H1 (cell line): Measurements from ENCODE around the gene ADGRG7. TPM values are rescaled to one million over a fixed set of nuclear protein-coding genes. Genes with fewer than 3 reads are reported as not detected.
A peak's percentile ranks its signal among the peaks of the same experiment; 100 is the strongest.

Source experiments
- CTCF ChIA-PET: fragments of 300-600 bp; sonication (Branson Sonifier 250); formaldehyde crosslinking; loops from one replicate; lab custom pipeline; 2021; ENCODE audit not compliant: partially characterized antibody; lab: Charles Lee
- POLR2A ChIA-PET: fragments of 300-600 bp; sonication (Branson Sonifier 250); formaldehyde crosslinking; loops from one replicate; lab custom pipeline; 2021; ENCODE audit warnings: inconsistent platforms; ENCODE audit not compliant: partially characterized antibody; lab: Charles Lee
- DNase-seq, 2 experiments: peaks; one replicate each; pipeline versions ENCODE4 v3.0.0 to v3.0.0-alpha.2; 2010 to 2022; ENCODE audit warnings: low spot score in 2 of 2, low read depth in 1 of 2, mixed read lengths in 1 of 2
- FAIRE-seq: peaks from 2 replicates; lab custom pipeline; 2011; peaks lifted over from hg19 to GRCh38; lab: Jason Lieb, UNC
- H2AFZ ChIP-seq: 2 replicates; pipeline ENCODE4 v1.8.1; 2012; ENCODE audit warnings: low read length, inconsistent platforms
- H2AK5ac ChIP-seq: 2 replicates; pipeline ENCODE4 v1.6.1; 2013; ENCODE audit warnings: low read depth, low read length
- H2BK120ac ChIP-seq: replicated peaks from 2 replicates; pipeline ENCODE3; 2013; ENCODE audit warnings: low read depth, low read length, inconsistent platforms
- H2BK12ac ChIP-seq: 2 replicates; pipeline ENCODE4 v1.6.1; 2013; ENCODE audit warnings: low read depth, low read length
- H2BK15ac ChIP-seq: 2 replicates; pipeline ENCODE4 v1.6.1; 2013; ENCODE audit warnings: low read length
- H2BK20ac ChIP-seq: 2 replicates; pipeline ENCODE4 v1.6.1; 2013; ENCODE audit warnings: low read length
- H2BK5ac ChIP-seq: 2 replicates; pipeline ENCODE4 v1.6.1; 2013; ENCODE audit warnings: low read depth, low read length
- H3K14ac ChIP-seq: 2 replicates; pipeline ENCODE4 v1.6.1; 2013; ENCODE audit warnings: inconsistent platforms; ENCODE audit not compliant: insufficient read length
- H3K18ac ChIP-seq: 2 replicates; pipeline ENCODE4 v1.6.1; 2013; ENCODE audit warnings: low read length; ENCODE audit errors: extremely low read depth
- H3K23ac ChIP-seq: 2 replicates; pipeline ENCODE4 v1.6.1; 2013; ENCODE audit warnings: inconsistent platforms; ENCODE audit not compliant: insufficient read length
- H3K23me2 ChIP-seq: 2 replicates; pipeline ENCODE4 v1.6.1; 2013; ENCODE audit warnings: low read depth, low read length
- H3K27ac ChIP-seq: 2 replicates; pipeline ENCODE4 v1.6.1; 2011; ENCODE audit warnings: low read depth, low read length, inconsistent platforms
- H3K27me3 ChIP-seq, 4 experiments: replicated peaks in 1 of 4; 1 replicate in 1 of 4; 2 replicates in 3 of 4; pipeline versions ENCODE4 v1.6.1 to v1.8.1; 2011 to 2013; ENCODE audit warnings: low read length in 3 of 4, mild to moderate bottlenecking in 3 of 4, inconsistent platforms in 2 of 4, mixed read lengths in 2 of 4, moderate library complexity in 1 of 4; ENCODE audit not compliant: control insufficient read depth in 3 of 4, insufficient read depth in 3 of 4; ENCODE audit errors: extremely low read depth in 1 of 4
- H3K36me3 ChIP-seq, 4 experiments: 2 replicates each; pipeline versions ENCODE4 v1.6.1 to v1.8.1; 2011 to 2013; ENCODE audit warnings: mild to moderate bottlenecking in 4 of 4, low read length in 3 of 4, moderate library complexity in 2 of 4, control low read depth in 1 of 4, inconsistent platforms in 1 of 4; ENCODE audit not compliant: insufficient read depth in 4 of 4, control insufficient read depth in 2 of 4
- H3K4ac ChIP-seq: replicated peaks from 2 replicates; pipeline ENCODE3; 2013; ENCODE audit warnings: low read length, low read depth, mixed read lengths, inconsistent platforms; ENCODE audit not compliant: insufficient read length
- H3K4me1 ChIP-seq, 4 experiments: replicated peaks in 1 of 4; 1 replicate in 1 of 4; 2 replicates in 3 of 4; pipeline versions ENCODE4 v1.6.1 to v1.8.1; 2011 to 2013; ENCODE audit warnings: low read length in 3 of 4, inconsistent platforms in 2 of 4, mixed read lengths in 1 of 4; ENCODE audit not compliant: insufficient read depth in 4 of 4, control insufficient read depth in 3 of 4
- H3K4me2 ChIP-seq, 2 experiments: 2 replicates each; pipeline versions ENCODE4 v1.6.1 to v1.8.1; 2011 to 2013; ENCODE audit warnings: low read depth in 2 of 2, low read length in 2 of 2, control low read depth in 1 of 2, inconsistent platforms in 1 of 2, mild to moderate bottlenecking in 1 of 2; ENCODE audit not compliant: insufficient read depth in 1 of 2
- H3K4me3 ChIP-seq, 4 experiments: fragments of 200-600, 300-600 bp in 1 of 4; sonication (generic), shearing (Covaris generic), sonication (Bioruptor Twin) in 1 of 4; 2 replicates each; pipeline versions ENCODE4 v1.5.1 to v1.8.1; 2011 to 2016; ENCODE audit warnings: low read length in 4 of 4, low read depth in 3 of 4, control low read depth in 2 of 4, inconsistent platforms in 2 of 4, mild to moderate bottlenecking in 2 of 4, mixed read lengths in 1 of 4, moderate library complexity in 1 of 4; ENCODE audit not compliant: insufficient read depth in 2 of 4; ENCODE audit errors: extremely low read depth in 1 of 4
- H3K56ac ChIP-seq: replicated peaks from 2 replicates; pipeline ENCODE3; 2013; ENCODE audit warnings: low read depth, mild to moderate bottlenecking, mixed read lengths, low read length, inconsistent platforms; ENCODE audit not compliant: insufficient read length
- H3K79me1 ChIP-seq: 2 replicates; pipeline ENCODE4 v1.6.1; 2013; ENCODE audit warnings: low read depth, low read length, control low read depth
- H3K79me2 ChIP-seq, 2 experiments: 2 replicates each; pipeline versions ENCODE4 v1.6.1 to v1.8.1; 2012 to 2013; ENCODE audit warnings: low read length in 2 of 2, mild to moderate bottlenecking in 2 of 2, inconsistent platforms in 1 of 2; ENCODE audit not compliant: insufficient read depth in 2 of 2, control insufficient read depth in 1 of 2
- H3K9ac ChIP-seq, 4 experiments: replicated peaks in 1 of 4; 1 replicate in 1 of 4; 2 replicates in 3 of 4; pipeline versions ENCODE4 v1.6.1 to v1.8.1; 2011 to 2013; ENCODE audit warnings: low read depth in 3 of 4, low read length in 3 of 4, control low read depth in 2 of 4, mild to moderate bottlenecking in 2 of 4, moderate library complexity in 2 of 4, inconsistent platforms in 1 of 4; ENCODE audit errors: extremely low read depth in 1 of 4
- H3K9me3 ChIP-seq, 2 experiments: 2 replicates each; pipeline versions ENCODE4 v1.6.1 to v1.8.1; 2012 to 2013; ENCODE audit warnings: mild to moderate bottlenecking in 2 of 2, moderate library complexity in 2 of 2, control low read depth in 1 of 2, inconsistent platforms in 1 of 2, low read depth in 1 of 2, low read length in 1 of 2, mixed read lengths in 1 of 2; ENCODE audit not compliant: insufficient read depth in 2 of 2
- H4K20me1 ChIP-seq, 2 experiments: replicated peaks in 1 of 2; 2 replicates each; pipeline versions ENCODE3 to v1.8.1; 2011 to 2013; ENCODE audit warnings: inconsistent platforms in 2 of 2, low read length in 2 of 2, mild to moderate bottlenecking in 1 of 2; ENCODE audit not compliant: insufficient read depth in 2 of 2, control insufficient read depth in 1 of 2
- H4K5ac ChIP-seq: 2 replicates; pipeline ENCODE4 v1.6.1; 2013; ENCODE audit warnings: low read length, low read depth, mixed read lengths, inconsistent platforms; ENCODE audit not compliant: insufficient read length
- H4K8ac ChIP-seq: 2 replicates; pipeline ENCODE4 v1.8.0; 2013; ENCODE audit warnings: mild to moderate bottlenecking, moderate library complexity, low read length, inconsistent platforms; ENCODE audit not compliant: insufficient read depth; ENCODE audit errors: extremely low read depth
- H4K91ac ChIP-seq: replicated peaks from 2 replicates; pipeline ENCODE3; 2013; ENCODE audit warnings: low read length, mixed read lengths, inconsistent platforms; ENCODE audit not compliant: insufficient read length
- WGBS, 2 experiments: shearing (Covaris generic) in 1 of 2; methylation state at CpG; one replicate each; pipeline versions ENCODE4 v1.1.6 to v1.1.7; 2013 to 2015; ENCODE audit warnings: low lambda C conversion rate in 2 of 2, mixed read lengths in 2 of 2, inconsistent platforms in 1 of 2, low coverage in 1 of 2, missing lambda C conversion rate in 1 of 2; ENCODE audit not compliant: insufficient replicate concordance in 2 of 2, insufficient coverage in 1 of 2, insufficient read length in 1 of 2; ENCODE audit errors: extremely low coverage in 1 of 2, missing lambda C conversion rate in 1 of 2; 5-methylcytosine and 5-hydroxymethylcytosine counted together
- polyA plus RNA-seq, 7 experiments: library from polyadenylated mRNA; depleted of rRNA in 3 of 7; stranded (reverse) in 5 of 7; unstranded in 2 of 7; fragments of >200 nt in 5 of 7; fragments of 200-250 nt in 2 of 7; gene quantifications; 1 replicate in 5 of 7; 2 replicates in 1 of 7; 4 replicates in 1 of 7; pipeline versions ENCODE4 v1.2.1 to v1.2.3, GENCODE V29; 2011 to 2013; ENCODE audit warnings: missing spikeins in 2 of 7, mixed read lengths in 2 of 7
- total RNA-seq: library from RNA; stranded (reverse); fragmentation: NEBNext Ultra II Directional; extraction: Animal tissue kit (Norgen Biotek cat#: 25700); gene quantifications from 2 replicates; pipeline ENCODE4 v1.2.1, GENCODE V29; 2021

The ADGRG7 gene
- total and polyA plus RNA-seq, 2 of the 8 experiments (the other 6 are each of a cell fraction or from before 2014, with no cell fraction given): not detected

DNA sequence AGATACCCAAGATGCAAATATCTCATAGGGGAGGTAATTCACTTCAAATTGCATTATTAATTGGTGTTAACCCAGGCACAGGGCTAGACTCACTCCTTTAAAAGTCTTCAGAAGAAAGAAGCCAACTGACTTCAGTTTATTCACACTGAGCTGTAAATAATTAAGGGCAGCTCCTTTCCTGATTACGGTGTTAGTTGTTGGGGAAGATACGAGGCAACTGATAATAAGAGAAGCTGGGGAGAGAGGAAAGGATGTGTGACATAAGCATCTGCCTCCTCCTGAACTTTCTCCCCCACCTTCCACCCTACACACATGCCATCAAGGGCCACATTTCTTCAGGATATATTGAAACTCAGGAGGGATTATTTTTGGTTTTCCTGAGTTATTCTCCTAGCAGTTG lies 47.5 kb downstream of the ADGRG7 start:
- no peaks in the 10 kb centered on the region for H3K27me3 ChIP-seq
- WGBS, 2 experiments: 100% methylated on average over 2 of the region's 2 CpGs; no CpG with 5 or more reads in 1 of the 2 experiments
- no peak overlapping the region for H2BK20ac ChIP-seq
- H2AK5ac ChIP-seq: no peak overlapping the region
- H3K14ac ChIP-seq: no peak overlapping the region
- no peak overlapping the region for H3K4ac ChIP-seq
- no peak overlapping the region for H3K9ac ChIP-seq
- no peak overlapping the region for H4K8ac ChIP-seq
- peaks cover 1% of the 10 kb centered on the region; the same call in 1 of the 2 replicates for H3K23me2 ChIP-seq
- ChIA-PET CTCF (interaction anchor here (1.1 kb wide), 1 partner anchor 9 kb away, joined by 4 read pairs; no protein-coding TSS in a partner anchor), POLR2A (interaction anchor here (0.6 kb wide), 1 partner anchor 1022 kb away, joined by 3 read pairs; no protein-coding TSS in a partner anchor)
- H3K36me3 ChIP-seq: no peaks in the 10 kb centered on the region
- H3K23ac ChIP-seq: no peak overlapping the region
- H3K27ac ChIP-seq: no peak overlapping the region
- H3K56ac ChIP-seq: no peak overlapping the region
- H3K4me2 ChIP-seq: no peak overlapping the region
- no peaks in the 10 kb centered on the region for H3K4me1 ChIP-seq
- H2BK15ac ChIP-seq: no peak overlapping the region
- H2BK12ac ChIP-seq: no peak overlapping the region
- no peak overlapping the region for H2BK5ac ChIP-seq
- no peak overlapping the region for H4K91ac ChIP-seq
- H3K9me3 ChIP-seq: no peaks in the 10 kb centered on the region
- no peak overlapping the region for H4K5ac ChIP-seq
- no peaks in the 10 kb centered on the region for H3K79me1 ChIP-seq
- H2BK120ac ChIP-seq: no peak overlapping the region
- DNase-seq: no peak
- H2AFZ ChIP-seq: 0 out of 2 replicates have a peak overlapping the region, but pooled peaks have one; percentile 44
- no peaks in the 10 kb centered on the region for H3K79me2 ChIP-seq
- FAIRE-seq: no peak
- no peaks in the 10 kb centered on the region for H4K20me1 ChIP-seq
- H3K18ac ChIP-seq: no peak overlapping the region
- H3K4me3 ChIP-seq: no peak overlapping the region
